ENCODE results near the gene PEX7. TPM values are rescaled to one million over a fixed set of nuclear protein-coding genes. Genes with fewer than 3 reads are reported as not detected.

Gene PEX7
- total RNA-seq (2013): 4.5 TPM
- polyA plus RNA-seq (1 to 10 TPM; 3.0 to 6.1 (median 3.9) TPM), polyA minus RNA-seq (1.9 and 3.0 TPM in 2 replicates), total RNA-seq (3.0 to 8.1 (median 4.9) reads per million in 11 experiments)

GRCh38 chr6:136822376-136823127 is at the start of gene PEX7:
Gene PEX7 (plus strand): TSS chr6:136822592. CDS start chr6:136822666, 74 bp downstream.
- TF ChIP-seq, protein P1, sequence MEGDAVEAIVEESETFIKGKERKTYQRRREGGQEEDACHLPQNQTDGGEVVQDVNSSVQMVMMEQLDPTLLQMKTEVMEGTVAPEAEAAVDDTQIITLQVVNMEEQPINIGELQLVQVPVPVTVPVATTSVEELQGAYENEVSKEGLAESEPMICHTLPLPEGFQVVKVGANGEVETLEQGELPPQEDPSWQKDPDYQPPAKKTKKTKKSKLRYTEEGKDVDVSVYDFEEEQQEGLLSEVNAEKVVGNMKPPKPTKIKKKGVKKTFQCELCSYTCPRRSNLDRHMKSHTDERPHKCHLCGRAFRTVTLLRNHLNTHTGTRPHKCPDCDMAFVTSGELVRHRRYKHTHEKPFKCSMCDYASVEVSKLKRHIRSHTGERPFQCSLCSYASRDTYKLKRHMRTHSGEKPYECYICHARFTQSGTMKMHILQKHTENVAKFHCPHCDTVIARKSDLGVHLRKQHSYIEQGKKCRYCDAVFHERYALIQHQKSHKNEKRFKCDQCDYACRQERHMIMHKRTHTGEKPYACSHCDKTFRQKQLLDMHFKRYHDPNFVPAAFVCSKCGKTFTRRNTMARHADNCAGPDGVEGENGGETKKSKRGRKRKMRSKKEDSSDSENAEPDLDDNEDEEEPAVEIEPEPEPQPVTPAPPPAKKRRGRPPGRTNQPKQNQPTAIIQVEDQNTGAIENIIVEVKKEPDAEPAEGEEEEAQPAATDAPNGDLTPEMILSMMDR (IDR thresholded peaks at IDR 0.05): peak; percentile 88
- peak within 1 kb of the TSS; percentile 70 for H3K4me2 ChIP-seq (replicated peaks; ENCODE audit: extremely low read depth, low read length, poor library complexity, severe bottlenecking)
- no peaks in the 10 kb centered on the region for H3K9me3 ChIP-seq (replicated peaks in 1 of 2; ENCODE audit: control insufficient read depth in 1 of 2, insufficient read depth in 1 of 2, low read length in 2 of 2)
- H4K20me1 ChIP-seq (ENCODE audit: insufficient read depth, low read length): no peaks in the 10 kb centered on the region
- peak; percentile 80 to 87 (median 87) for DNase-seq
- Mint-ChIP-seq H3K27me3 (ENCODE audit: low read depth in 3 of 3) (no peaks in the 10 kb centered on the region), H3K36me3 (peaks cover 10 to 13% of the 10 kb centered on the region in 2 donors), H3K4me3 (peak within 1 kb of the TSS; percentile 85 to 96), H3K27ac (peak within 1 kb of the TSS; percentile 82 to 91 (median 89)), H3K9me3 (peaks cover 0 to 2% (median 0%) of the 10 kb centered on the region in 7 donors), H3K4me1 (peaks cover 15% of the 10 kb centered on the region)
- intact Hi-C loops (cut with micrococcal nuclease): no loop called here
- no peaks in the 10 kb centered on the region for H3K27me3 ChIP-seq (ENCODE audit: control insufficient read depth in 2 of 2, insufficient read depth in 2 of 2, low read length in 2 of 2)
- H3K27ac ChIP-seq (ENCODE audit: low read depth in 1 of 2, low read length in 2 of 2): peak within 1 kb of the TSS; percentile 54 to 90
- H3K4me1 ChIP-seq (ENCODE audit: control insufficient read depth in 1 of 2, insufficient read depth in 2 of 2, low read length in 2 of 2): peaks cover 11 to 14% of the 10 kb centered on the region in 2 donors
- peak within 1 kb of the TSS; percentile 91 for H2AFZ ChIP-seq (ENCODE audit: insufficient read depth, low read depth, low read length, poor library complexity, severe bottlenecking)
- no peaks in the 10 kb centered on the region for H3K79me2 ChIP-seq (ENCODE audit: insufficient read depth, low read length)
- H3K36me3 ChIP-seq (replicated peaks in 1 of 2; ENCODE audit: control insufficient read depth in 1 of 2, insufficient read depth in 2 of 2, low read length in 2 of 2): peaks cover 4 to 12% of the 10 kb centered on the region in 2 donors
- peak within 1 kb of the TSS; percentile 69 to 75 (median 71) for H3K4me3 ChIP-seq (replicated peaks in 1 of 3; ENCODE audit: low read depth in 2 of 3, low read length in 3 of 3)
- peak within 1 kb of the TSS; percentile 96 for H3K9ac ChIP-seq (ENCODE audit: insufficient read depth, low read length, poor library complexity, severe bottlenecking)
- WGBS (ENCODE audit: insufficient coverage): under 1% methylated on average over 77 of the region's 78 CpGs

GRCh38 chr6:136772685-136773472 is 49.5 kb upstream of the PEX7 start:
- H3K27ac ChIP-seq (ENCODE audit: low read depth in 1 of 2, low read length in 2 of 2): peak overlapping the region; percentile 46 to 84
- H3K36me3 ChIP-seq (replicated peaks in 1 of 2; ENCODE audit: control insufficient read depth in 1 of 2, insufficient read depth in 2 of 2, low read length in 2 of 2): no peaks in the 10 kb centered on the region
- no peaks in the 10 kb centered on the region for H3K27me3 ChIP-seq (ENCODE audit: control insufficient read depth in 2 of 2, insufficient read depth in 2 of 2, low read length in 2 of 2)
- H3K4me3 ChIP-seq (replicated peaks in 1 of 3; ENCODE audit: low read depth in 2 of 3, low read length in 3 of 3): peak overlapping the region in 1 of 3 experiments; percentile 45
- Mint-ChIP-seq H3K27me3 (ENCODE audit: low read depth in 3 of 3) (no peaks in the 10 kb centered on the region), H3K4me1 (peaks cover 73% of the 10 kb centered on the region), H3K4me3 (peak overlapping the region in 1 of 2 donors; percentile 39), H3K9me3 (peaks cover 0 to 4% (median 0%) of the 10 kb centered on the region in 7 donors), H3K27ac (peak overlapping the region; percentile 90 to 94 (median 93)), H3K36me3 (peaks cover 2 to 3% of the 10 kb centered on the region in 2 donors)
- no peak overlapping the region for H2AFZ ChIP-seq (ENCODE audit: insufficient read depth, low read depth, low read length, poor library complexity, severe bottlenecking)
- no peaks in the 10 kb centered on the region for H3K9me3 ChIP-seq (replicated peaks in 1 of 2; ENCODE audit: control insufficient read depth in 1 of 2, insufficient read depth in 1 of 2, low read length in 2 of 2)
- WGBS (ENCODE audit: insufficient coverage): 74% methylated on average over 5 of the region's 6 CpGs
- intact Hi-C loops (cut with micrococcal nuclease): no loop called here
- peaks cover 70 to 72% of the 10 kb centered on the region in 2 donors for H3K4me1 ChIP-seq (ENCODE audit: control insufficient read depth in 1 of 2, insufficient read depth in 2 of 2, low read length in 2 of 2)
- TF ChIP-seq, protein P1 (IDR thresholded peaks at IDR 0.05): no peak
- peak; percentile 44 to 74 (median 44) for DNase-seq
- peaks cover 94% of the 10 kb centered on the region for H3K79me2 ChIP-seq (ENCODE audit: insufficient read depth, low read length)
- no peak overlapping the region for H3K9ac ChIP-seq (ENCODE audit: insufficient read depth, low read length, poor library complexity, severe bottlenecking)
- peaks cover 6% of the 10 kb centered on the region for H4K20me1 ChIP-seq (ENCODE audit: insufficient read depth, low read length)
- H3K4me2 ChIP-seq (replicated peaks; ENCODE audit: extremely low read depth, low read length, poor library complexity, severe bottlenecking): peak overlapping the region; percentile 40
